Pancreas (tissue), 10 donors: ENCODE data around the gene NUMB. TPM values are rescaled to one million over a fixed set of nuclear protein-coding genes. Genes with fewer than 3 reads are reported as not detected.

Experiments used
- ATAC-seq, 4 donors: fragments of 200-7000 bp; cut with Tn5 transposase; one replicate each; pipeline versions ENCODE4 v1.8.0 to v1.9.1; 2020; ENCODE audit warnings: mild to moderate bottlenecking in 4 of 4, moderate library complexity in 4 of 4
- DNase-seq, 6 donors: peaks; one replicate each; pipeline ENCODE4 v3.0.0-alpha.2; 2020
- FAIRE-seq: peaks from 2 replicates; lab custom pipeline; 2012; peaks lifted over from hg19 to GRCh38; lab: Jason Lieb, UNC
- H3K27ac ChIP-seq, 4 donors: fragments of 200-600 bp; sonication (generic); 1 replicate in 3 of 4; 2 replicates in 1 of 4; pipeline versions ENCODE4 v1.5.0 to v1.8.0; 2020
- H3K27me3 ChIP-seq, 4 donors: fragments of 200-600 bp; one replicate each; pipeline ENCODE4 v1.8.0; 2021
- H3K36me3 ChIP-seq, 3 donors: fragments of 200-600 bp; sonication (generic) in 1 of 3; one replicate each; pipeline versions ENCODE4 v1.5.0 to v1.8.0; 2020 to 2021
- H3K4me1 ChIP-seq, 3 donors: fragments of 200-600 bp; one replicate each; pipeline ENCODE4 v1.8.0; 2021
- H3K4me3 ChIP-seq, 4 donors: fragments of 200-600 bp; sonication (generic) in 2 of 4; one replicate each; pipeline versions ENCODE4 v1.5.0 to v1.8.0; 2020 to 2021
- H3K9me3 ChIP-seq, 4 donors: fragments of 200-600 bp; one replicate each; pipeline ENCODE4 v1.8.0; 2021
- CTCF ChIP-seq, 4 donors: fragments of 200-600 bp; sonication (generic) in 3 of 4; IDR thresholded peaks; one replicate each; pipeline versions ENCODE4 v1.5.0 to v1.8.0; 2021; ENCODE audit warnings: antibody characterized with exemption in 4 of 4
- WGBS, 2 donors: extraction: QIAGEN DNeasy Blood & Tissue Kit; methylation state at CpG; one replicate each; pipeline ENCODE4 v1.1.7; 2013; 5-methylcytosine and 5-hydroxymethylcytosine counted together
- intact Hi-C, 3 donors: fragments of 100-400 bp; cut with DNase I; formaldehyde crosslinking; loops; one replicate each; pipeline versions ENCODE4 v1.11.1 to v1.14.2; 2022
- polyA plus RNA-seq, 2 donors: library from polyadenylated mRNA; stranded (reverse); fragments of 200-250 nt; gene quantifications; one replicate each; pipeline ENCODE4 v1.2.3, GENCODE V29; 2013
- total RNA-seq, 6 donors: library from RNA; stranded (reverse); fragmentation: NEBNext Ultra II Directional in 4 of 6; extraction: Animal tissue kit (Norgen Biotek cat#: 25700) in 4 of 6; gene quantifications; one replicate each; pipeline versions ENCODE4 v1.2.1 to v1.2.4, GENCODE V29; 2021 to 2023
- donor health status: healthy with polysubstance abuse.
- donor health status: DM: no; HTN: no; CAD: no; lungs with moderate emphysema.
- donor health status: DM: no; HTN: no; CAD: no.
- donor health status: control.
- donor health status: control.
- donor health status: Bipolar disorder and iron deficiency.
- donor health status: DM: yes; HTN: yes; CAD: no.
- donor health status: DM: no; HTN: no; CAD: no.
- donor health status: DM: no; HTN: no; CAD: no.
- donor health status: DM: yes; HTN: yes; CAD: no.

Gene NUMB
- total and polyA plus RNA-seq, 8 donors: 23.9 to 53.8 (median 32.5) TPM

- ATAC-seq (no peak), DNase-seq (no peak), FAIRE-seq (no peak)
- Histone ChIP-seq H3K4me1 (peaks cover 0 to 11% (median 10%) of the 10 kb centered on the region in 3 donors), H3K27me3 (peaks cover 0 to 11% (median 0%) of the 10 kb centered on the region in 4 donors), H3K36me3 (no peaks in the 10 kb centered on the region), H3K9me3 (no peaks in the 10 kb centered on the region), H3K4me3 (no peak overlapping the region), H3K27ac (no peak overlapping the region)
- TF ChIP-seq CTCF (IDR thresholded peaks at IDR 0.05): no peak
- WGBS, 2 donors: 86 to 90% methylated on average over 10 of the region's 10 CpGs
- intact Hi-C loops: no loop called here
Observed at GRCh38 chr14:73233564-73233963, 224.8 kb downstream of the NUMB start.

- DNase-seq: no peak
- ATAC-seq: no peak
- H3K9me3 ChIP-seq: no peaks in the 10 kb centered on the region
- peaks cover 0 to 6% (median 6%) of the 10 kb centered on the region in 3 donors for H3K4me1 ChIP-seq
- H3K36me3 ChIP-seq: no peaks in the 10 kb centered on the region
- no peak overlapping the region for H3K27ac ChIP-seq
- WGBS, 2 donors: 41 to 42% methylated on average over 8 of the region's 8 CpGs
- TF ChIP-seq CTCF (IDR thresholded peaks at IDR 0.05): no peak
- H3K4me3 ChIP-seq: no peak overlapping the region
- FAIRE-seq: no peak
- intact Hi-C loops: no loop called here
- H3K27me3 ChIP-seq: peaks cover 0 to 7% (median 0%) of the 10 kb centered on the region in 4 donors
Observed at GRCh38 chr14:73232984-73233383, 225.4 kb downstream of the NUMB start.

GRCh38 chr14:73231981-73232851, 226.1 kb downstream of the NUMB start:
- H3K27ac ChIP-seq: no peak overlapping the region
- H3K36me3 ChIP-seq: no peaks in the 10 kb centered on the region
- no peaks in the 10 kb centered on the region for H3K9me3 ChIP-seq
- WGBS, 2 donors: 65 to 68% methylated on average over 19 of the region's 19 CpGs
- no peaks in the 10 kb centered on the region for H3K27me3 ChIP-seq
- ATAC-seq (peak in 1 of 4 donors; percentile 4), DNase-seq (no peak), FAIRE-seq (no peak)
- intact Hi-C loops: no loop called here
- no peak for TF ChIP-seq CTCF (IDR thresholded peaks at IDR 0.05)
- H3K4me1 ChIP-seq: peaks cover 0 to 6% (median 0%) of the 10 kb centered on the region in 3 donors
- H3K4me3 ChIP-seq: no peak overlapping the region

- DNase-seq (no peak), ATAC-seq (no peak), FAIRE-seq (no peak)
- H3K27me3 ChIP-seq: no peaks in the 10 kb centered on the region
- H3K27ac ChIP-seq: no peak overlapping the region
- H3K36me3 ChIP-seq: no peaks in the 10 kb centered on the region
- intact Hi-C loops: no loop called here
- H3K9me3 ChIP-seq: no peaks in the 10 kb centered on the region
- no peak overlapping the region for H3K4me3 ChIP-seq
- TF ChIP-seq CTCF (IDR thresholded peaks at IDR 0.05): no peak
- H3K4me1 ChIP-seq: peaks cover 0 to 6% (median 0%) of the 10 kb centered on the region in 3 donors
- 90% methylated on average over 6 of the region's 6 CpGs for WGBS, 2 donors
Observed at GRCh38 chr14:73230051-73230450, 228.3 kb downstream of the NUMB start.
